ENCODE data around the gene MYCBPAP.

Gene MYCBPAP

GRCh38 chr17:50536683-50537646 lies 28.7 kb downstream of the MYCBPAP start:
- no peak for DNase-seq (ENCODE audit: low read depth in 1 of 2, low spot score in 1 of 2)

DNA sequence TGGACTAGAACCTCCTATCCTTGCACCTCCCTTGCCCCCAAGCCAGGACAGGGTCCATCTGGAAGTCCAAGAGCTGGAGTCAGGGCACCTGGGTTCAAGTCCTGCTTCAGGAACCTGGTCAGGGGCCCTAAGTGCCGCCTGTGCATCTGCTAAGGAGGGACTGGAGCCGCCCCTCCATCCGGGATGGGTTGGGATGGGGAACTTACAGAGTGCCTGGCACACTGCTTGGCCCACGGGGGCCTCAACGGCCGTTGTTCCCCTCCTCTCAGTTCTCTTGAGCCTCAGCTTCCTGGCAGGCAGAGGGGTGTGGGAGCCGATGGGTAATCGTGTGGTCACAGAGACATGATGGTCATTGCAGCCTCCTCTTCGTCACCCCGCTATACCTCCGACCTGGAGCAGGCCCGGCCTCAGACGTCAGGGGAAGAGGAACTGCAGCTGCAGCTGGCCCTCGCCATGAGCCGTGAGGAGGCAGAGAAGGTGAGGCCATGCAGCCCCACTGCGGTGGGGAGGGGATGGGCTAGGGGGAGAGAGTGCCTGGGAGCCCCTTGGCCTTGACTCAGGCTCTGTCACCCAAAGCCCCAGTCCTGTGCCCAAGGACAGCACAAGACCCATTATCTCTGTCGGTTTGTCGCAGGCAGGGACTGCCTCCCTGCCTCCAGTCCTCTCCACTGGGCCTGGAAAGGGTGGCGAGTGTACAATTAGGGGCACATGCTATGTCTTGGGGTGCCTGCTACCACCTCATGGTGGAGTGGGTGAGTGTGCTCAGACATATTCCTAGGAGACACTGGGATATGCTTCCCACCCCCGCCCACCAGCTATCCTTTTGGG lies 29.7 kb downstream of the MYCBPAP start:
- no peak for DNase-seq (ENCODE audit: low read depth in 1 of 2, low spot score in 1 of 2)

DNA sequence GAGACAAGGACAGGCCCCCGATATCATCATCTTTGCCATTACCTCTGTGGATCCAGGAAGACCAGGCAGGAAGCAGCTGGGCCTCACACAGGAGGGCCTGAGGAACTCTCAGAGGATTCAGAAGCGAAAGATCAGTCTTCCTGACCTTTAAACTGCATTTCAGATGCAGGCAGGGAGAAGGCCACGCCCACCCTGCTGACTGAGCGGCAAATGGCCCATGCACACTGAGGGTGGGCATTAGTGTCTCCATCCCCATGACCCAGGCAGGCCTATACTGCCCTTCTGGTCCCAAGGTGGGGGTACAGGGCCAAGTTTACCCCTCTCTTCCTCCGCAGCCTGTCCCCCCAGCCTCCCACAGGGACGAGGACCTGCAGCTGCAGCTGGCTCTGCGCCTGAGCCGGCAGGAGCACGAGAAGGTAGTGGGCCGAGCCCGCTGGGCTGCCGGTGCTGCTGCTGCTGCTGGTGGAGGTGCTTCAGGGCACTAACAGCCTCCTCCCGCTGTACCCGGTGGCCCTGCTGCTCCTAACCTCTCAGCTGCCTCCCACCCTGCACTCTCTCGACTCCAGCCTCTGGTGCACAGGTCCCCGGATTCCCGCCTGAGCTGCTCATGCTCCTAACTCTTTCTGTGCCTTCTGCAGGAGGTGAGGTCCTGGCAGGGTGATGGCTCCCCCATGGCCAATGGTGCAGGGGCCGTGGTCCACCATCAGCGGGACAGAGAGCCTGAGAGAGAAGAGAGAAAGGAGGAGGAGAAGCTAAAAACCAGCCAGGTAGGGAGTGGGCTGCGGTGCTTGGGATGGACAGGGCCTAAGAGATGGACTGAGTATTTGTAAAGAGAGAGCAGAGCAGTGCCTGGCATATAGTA lies 30.5 kb downstream of the MYCBPAP start:
- no peak for DNase-seq (ENCODE audit: low read depth in 1 of 2, low spot score in 1 of 2)

GRCh38 chr17:50539762-50540559 lies 31.7 kb downstream of the MYCBPAP start:
- DNase-seq (ENCODE audit: low read depth in 1 of 2, low spot score in 1 of 2), result no peak

- DNase-seq (ENCODE audit: low read depth in 1 of 2, low spot score in 1 of 2), result no peak
These were observed 32.5 kb downstream of the MYCBPAP start for GRCh38 chr17:50540560-50541401.

GRCh38 chr17:50541402-50541715 lies 33.1 kb downstream of the MYCBPAP start:
- DNase-seq (ENCODE audit: low read depth in 1 of 2, low spot score in 1 of 2), result no peak

DNA sequence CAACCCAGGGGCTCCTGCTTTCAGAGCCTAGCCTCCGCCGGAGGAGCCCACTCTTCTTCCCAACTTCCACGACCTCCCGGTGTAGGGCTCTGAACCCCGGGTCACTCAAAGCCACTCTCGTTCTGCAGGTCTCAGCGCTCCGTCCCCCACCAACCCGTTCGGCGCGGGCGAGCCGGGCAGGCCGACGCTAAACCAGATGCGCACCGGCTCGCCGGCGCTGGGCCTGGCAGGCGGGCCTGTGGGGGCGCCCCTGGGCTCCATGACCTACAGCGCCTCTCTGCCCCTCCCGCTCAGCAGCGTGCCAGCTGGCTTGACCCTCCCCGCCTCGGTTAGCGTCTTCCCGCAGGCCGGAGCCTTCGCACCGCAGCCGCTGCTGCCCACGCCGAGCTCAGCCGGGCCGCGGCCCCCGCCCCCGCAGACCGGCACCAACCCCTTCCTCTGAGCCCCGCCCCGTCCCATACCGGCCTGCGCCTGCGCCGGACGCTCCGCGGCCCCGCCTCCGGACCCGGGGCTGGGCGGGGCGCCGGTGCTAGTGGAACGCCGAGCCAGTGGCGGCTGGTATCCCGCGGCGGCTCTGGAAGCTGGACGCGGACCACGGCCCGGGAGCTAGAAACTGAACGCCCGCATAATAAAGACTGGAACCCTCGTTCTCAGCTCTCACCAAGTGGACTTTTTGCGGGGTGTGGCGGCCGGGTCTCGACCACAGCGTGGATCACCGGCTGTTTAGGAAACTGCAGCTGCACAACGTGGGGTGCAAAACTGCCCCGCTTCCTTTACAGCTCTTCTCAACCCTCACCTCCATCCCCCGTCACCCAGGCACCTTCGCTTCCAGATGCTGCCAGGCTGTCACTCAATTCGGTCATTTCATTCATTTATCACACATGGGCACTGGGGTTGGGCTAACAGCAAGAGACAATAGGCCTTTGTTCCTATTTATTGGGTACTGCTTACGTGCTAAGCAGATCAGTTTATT lies 33.8 kb downstream of the MYCBPAP start:
- peak; percentile 70 to 77 for DNase-seq (ENCODE audit: low read depth in 1 of 2, low spot score in 1 of 2)

DNA sequence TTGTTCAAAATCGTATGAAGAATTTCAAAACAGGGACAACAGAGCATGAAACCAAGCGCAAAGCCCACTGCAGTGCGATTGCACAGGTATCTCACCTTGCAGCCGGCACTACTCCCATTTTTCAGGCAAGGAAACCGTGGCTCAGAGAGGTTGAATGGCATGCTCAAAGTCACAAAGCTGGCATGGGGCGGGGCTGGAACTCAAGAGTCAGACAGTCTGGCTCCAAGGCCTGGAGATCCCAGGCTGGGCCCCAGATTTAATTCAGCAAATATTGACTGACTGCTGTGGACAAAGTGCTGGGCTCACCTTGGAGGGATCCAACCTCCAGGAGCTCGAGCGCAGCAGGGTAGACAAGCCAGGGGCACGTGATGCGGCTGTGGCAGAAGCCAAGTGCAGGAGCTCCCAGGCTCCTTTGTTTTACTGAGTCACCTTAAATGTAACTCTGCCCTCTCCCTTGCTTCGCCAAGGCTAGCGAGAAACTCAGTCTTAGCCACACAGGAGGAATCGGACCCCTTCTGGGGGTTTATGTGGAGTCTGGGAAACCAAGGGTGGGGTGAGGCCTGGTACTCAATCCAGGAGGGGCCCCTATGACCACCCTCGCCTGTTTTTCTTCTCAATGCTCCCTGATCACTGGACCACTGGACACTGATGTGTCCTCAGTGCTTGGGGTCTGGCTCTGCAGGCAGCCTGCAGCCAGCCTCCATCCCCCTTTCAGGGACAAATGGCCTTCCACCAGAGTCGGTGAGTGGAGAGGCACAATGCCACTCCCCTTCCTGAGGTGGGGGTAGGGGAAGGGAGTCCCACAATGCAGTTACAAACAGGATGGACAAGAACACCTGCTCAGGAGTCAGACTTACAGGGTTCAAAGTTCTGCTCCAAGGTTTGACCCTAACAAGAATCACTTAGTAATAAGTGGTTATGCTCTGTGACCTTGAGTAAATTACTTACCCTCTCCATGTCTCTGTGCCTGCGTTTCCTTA lies 34.8 kb downstream of the MYCBPAP start:
- no peak for DNase-seq (ENCODE audit: low read depth in 1 of 2, low spot score in 1 of 2)

GRCh38 chr17:50544516-50544915 lies 36.3 kb downstream of the MYCBPAP start:
- DNase-seq (ENCODE audit: low read depth in 1 of 2, low spot score in 1 of 2), result no peak

- no peak for DNase-seq (ENCODE audit: low read depth in 1 of 2, low spot score in 1 of 2)
These were observed 37.1 kb downstream of the MYCBPAP start for GRCh38 chr17:50545311-50545710.

DNA sequence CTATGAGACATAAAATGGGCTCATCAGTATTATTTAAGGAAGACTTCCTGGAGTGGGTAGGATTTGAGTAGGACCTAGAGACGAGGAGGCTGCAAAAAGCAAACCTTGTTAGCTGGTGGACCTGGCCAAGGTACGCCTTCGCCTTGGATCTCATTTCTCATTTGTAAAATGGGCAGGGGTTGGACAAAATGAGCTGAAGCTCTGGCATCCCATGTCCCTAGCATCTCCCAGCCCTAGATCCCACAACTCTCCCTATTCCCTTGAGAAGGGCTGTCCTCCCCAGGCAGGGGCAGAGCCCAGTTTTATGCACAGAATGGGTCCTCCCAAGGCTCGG lies 38.4 kb downstream of the MYCBPAP start:
- DNase-seq (ENCODE audit: low read depth in 1 of 2, low spot score in 1 of 2), result no peak

DNA sequence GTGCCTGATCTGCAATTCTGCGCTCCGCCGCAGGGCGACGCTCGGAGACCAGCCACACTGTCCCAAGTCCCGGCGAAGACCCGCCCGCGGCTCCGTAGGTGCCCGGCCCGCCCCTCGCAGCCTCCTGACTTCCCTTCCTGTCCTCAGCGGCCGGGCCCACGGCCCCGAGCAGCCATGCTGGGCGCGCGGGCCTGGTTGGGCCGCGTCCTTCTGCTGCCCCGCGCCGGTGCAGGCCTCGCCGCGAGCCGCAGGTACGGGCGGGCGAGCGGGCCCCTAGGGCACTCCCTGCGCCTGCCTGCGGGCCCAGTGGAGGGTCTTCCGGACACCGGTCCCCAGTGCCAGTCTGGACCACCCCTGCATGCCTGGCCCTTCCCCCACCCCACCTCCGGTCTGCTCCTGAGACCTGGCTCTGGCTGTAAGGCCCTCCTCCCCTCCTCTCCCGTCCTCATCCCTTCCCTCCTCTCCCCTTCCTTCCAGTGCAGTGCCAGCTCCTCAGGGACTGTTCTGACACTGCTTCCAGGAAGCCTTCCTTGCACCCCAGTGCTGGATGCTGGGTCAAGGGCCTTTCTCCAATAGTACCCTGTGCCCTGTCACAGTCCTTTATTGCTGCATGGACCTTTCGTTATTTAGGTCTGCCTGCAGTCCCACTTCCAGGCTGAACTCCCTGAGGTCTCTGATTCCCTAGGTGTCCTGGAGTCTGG lies 38.9 kb downstream of the MYCBPAP start, which contains the start of gene SPATA20:
Gene SPATA20 (plus strand): TSS at position 140 of the 701 bp plus-strand sequence. CDS start 35 bp downstream, at position 175.
- DNase-seq (ENCODE audit: low read depth in 1 of 2, low spot score in 1 of 2), result peak; percentile 67 to 76

DNA sequence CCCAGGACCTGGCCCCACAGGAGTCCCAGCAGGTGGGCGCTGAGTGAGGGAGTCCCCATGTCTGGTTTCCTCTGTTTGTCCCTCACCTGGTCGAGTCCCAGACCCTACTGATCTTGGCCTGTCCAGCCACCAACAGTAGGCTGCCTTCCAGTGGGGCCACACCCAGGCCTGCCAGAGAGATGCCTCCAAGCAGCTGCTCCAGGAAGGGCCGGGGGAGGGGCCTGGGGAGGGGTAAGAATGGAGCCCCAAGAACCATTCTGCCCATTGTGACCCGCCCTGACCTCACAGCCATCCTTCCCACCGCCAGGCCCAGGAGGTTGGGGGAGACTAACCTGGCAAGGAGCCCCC lies 39.5 kb downstream of the MYCBPAP start:
- DNase-seq (ENCODE audit: low read depth in 1 of 2, low spot score in 1 of 2), result no peak

DNA sequence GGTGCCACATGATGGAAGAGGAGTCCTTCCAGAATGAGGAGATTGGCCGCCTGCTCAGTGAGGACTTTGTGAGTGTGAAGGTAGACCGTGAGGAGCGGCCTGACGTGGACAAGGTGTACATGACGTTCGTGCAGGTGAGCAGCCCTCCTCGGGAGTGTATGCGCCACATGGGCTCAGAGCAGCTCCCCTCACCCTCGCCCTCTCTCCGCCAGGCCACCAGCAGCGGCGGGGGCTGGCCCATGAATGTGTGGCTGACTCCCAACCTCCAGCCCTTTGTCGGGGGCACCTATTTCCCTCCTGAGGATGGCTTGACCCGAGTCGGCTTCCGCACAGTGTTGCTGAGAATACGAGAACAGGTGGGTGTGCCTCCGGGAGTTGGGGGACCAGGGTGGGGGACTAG lies 40.6 kb downstream of the MYCBPAP start:
- DNase-seq (ENCODE audit: low read depth in 1 of 2, low spot score in 1 of 2), result no peak

DNA sequence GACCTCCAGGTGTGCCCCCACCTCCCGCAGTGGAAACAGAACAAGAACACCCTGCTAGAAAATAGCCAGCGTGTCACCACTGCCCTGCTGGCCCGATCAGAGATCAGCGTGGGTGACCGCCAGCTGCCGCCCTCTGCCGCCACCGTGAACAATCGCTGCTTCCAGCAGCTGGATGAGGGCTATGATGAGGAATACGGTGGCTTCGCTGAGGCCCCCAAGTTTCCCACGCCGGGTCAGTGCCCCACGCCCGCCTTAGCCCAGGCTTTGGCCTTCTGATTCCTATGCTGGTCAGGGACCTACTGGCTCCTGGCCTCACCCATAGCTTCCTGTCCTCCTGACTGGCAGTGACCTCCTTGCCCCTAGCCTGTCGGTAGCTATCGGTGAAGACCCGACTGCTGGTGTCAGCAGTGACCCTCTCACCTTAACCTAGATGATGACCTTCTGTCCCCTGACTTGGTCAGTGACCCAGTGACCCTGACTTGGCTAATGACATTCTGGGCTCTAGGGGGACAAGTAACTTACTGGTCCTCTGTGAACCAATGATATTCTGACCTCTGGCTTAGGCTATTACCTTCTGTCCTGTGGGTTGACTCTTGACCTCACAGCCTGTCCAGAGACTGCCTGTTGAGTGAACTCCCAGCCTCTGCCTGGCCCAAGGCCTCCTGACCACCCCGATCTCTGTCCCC lies 41.2 kb downstream of the MYCBPAP start:
- DNase-seq (ENCODE audit: low read depth in 1 of 2, low spot score in 1 of 2), result no peak

DNA sequence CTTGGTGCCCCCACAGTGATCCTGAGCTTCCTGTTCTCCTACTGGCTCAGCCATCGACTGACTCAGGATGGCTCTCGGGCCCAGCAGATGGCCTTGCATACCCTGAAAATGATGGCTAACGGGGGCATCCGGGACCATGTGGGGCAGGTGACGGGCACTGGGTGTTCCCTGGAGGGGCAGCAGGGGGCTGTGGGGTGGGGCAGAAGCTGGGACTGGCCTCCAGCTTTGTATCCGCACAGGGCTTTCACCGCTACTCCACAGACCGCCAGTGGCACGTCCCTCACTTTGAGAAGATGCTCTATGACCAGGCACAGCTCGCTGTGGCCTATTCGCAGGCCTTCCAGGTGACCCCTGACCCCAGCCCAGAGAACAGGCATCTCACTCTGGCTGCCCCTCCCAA lies 41.7 kb downstream of the MYCBPAP start:
- no peak for DNase-seq (ENCODE audit: low read depth in 1 of 2, low spot score in 1 of 2)
